Cardiac septum (tissue), 1 donor: ENCODE data around the gene ETV3. TPM values are rescaled to one million over a fixed set of nuclear protein-coding genes. Genes with fewer than 3 reads are reported as not detected.

Source experiments
- DNase-seq: peaks from one replicate; pipeline ENCODE4 v3.0.0-alpha.2; 2020; ENCODE audit warnings: low spot score
- intact Hi-C: fragments of 100-400 bp; cut with DNase I; formaldehyde crosslinking; loops from one replicate; pipeline ENCODE4 v1.14.0; 2022
- total RNA-seq: library from RNA; stranded (reverse); fragmentation: NEBNext Ultra II Directional; extraction: Animal tissue kit (Norgen Biotek cat#: 25700); gene quantifications from one replicate; pipeline ENCODE4 v1.2.1, GENCODE V29; 2021
- donor health status: DM: no; HTN: no; CAD: no.

ETV3 gene
- total RNA-seq, 1 donor from 2014 or later = 19.7 TPM

GRCh38 chr1:157142765-157143423, 4.7 kb upstream of the ETV3 start:
- no peak for DNase-seq
- intact Hi-C loops = no loop called here

GRCh38 chr1:157142201-157142600, 4.0 kb upstream of the ETV3 start:
- DNase-seq = no peak

GRCh38 chr1:157141212-157141855, 3.1 kb upstream of the ETV3 start:
- no peak for DNase-seq
- intact Hi-C loops = no loop called here

More at GRCh38 chr1:157142201-157142600, 4.0 kb upstream of the ETV3 start:
- intact Hi-C loops = no loop called here

GRCh38 chr1:157140063-157140588, 1.9 kb upstream of the ETV3 start:
- intact Hi-C loops = no loop called here

GRCh38 chr1:157139052-157139715, 989 bp upstream of the ETV3 start:
- no peak for DNase-seq
- intact Hi-C loops = no loop called here

More at GRCh38 chr1:157140063-157140588, 1.9 kb upstream of the ETV3 start:
- no peak for DNase-seq

- intact Hi-C loops = no loop called here
- no peak for DNase-seq
Observed at GRCh38 chr1:157137408-157138219, 581 bp downstream of the ETV3 start.

GRCh38 chr1:157137046-157137407, 1.2 kb downstream of the ETV3 start:
- DNase-seq = no peak
- intact Hi-C loops = no loop called here

GRCh38 chr1:157136133-157136532, 2.1 kb downstream of the ETV3 start:
- DNase-seq = no peak
- intact Hi-C loops = no loop called here

- intact Hi-C loops = no loop called here
- DNase-seq = no peak
Observed at GRCh38 chr1:157135646-157136045, 2.5 kb downstream of the ETV3 start.

- DNase-seq = no peak
- intact Hi-C loops = no loop called here
Observed at GRCh38 chr1:157135070-157135469, 3.1 kb downstream of the ETV3 start.

- intact Hi-C loops = no loop called here
- no peak for DNase-seq
Observed at GRCh38 chr1:157134442-157134841, 3.8 kb downstream of the ETV3 start.

- DNase-seq = no peak
- intact Hi-C loops = no loop called here
Observed at GRCh38 chr1:157133426-157133825, 4.8 kb downstream of the ETV3 start.

- intact Hi-C loops = no loop called here
Observed at GRCh38 chr1:157132616-157133167, 5.5 kb downstream of the ETV3 start.

GRCh38 chr1:157132111-157132510, 6.1 kb downstream of the ETV3 start:
- no peak for DNase-seq
- intact Hi-C loops = no loop called here

More at GRCh38 chr1:157132616-157133167, 5.5 kb downstream of the ETV3 start:
- DNase-seq = no peak

- DNase-seq = no peak
- intact Hi-C loops = no loop called here
Observed at GRCh38 chr1:157131281-157131680, 6.9 kb downstream of the ETV3 start.

GRCh38 chr1:157124855-157125254, 13.3 kb downstream of the ETV3 start:
- intact Hi-C loops = no loop called here

GRCh38 chr1:157119448-157119847, 18.7 kb downstream of the ETV3 start:
- intact Hi-C loops = no loop called here
- DNase-seq = no peak

More at GRCh38 chr1:157124855-157125254, 13.3 kb downstream of the ETV3 start:
- no peak for DNase-seq

GRCh38 chr1:157119008-157119407, 19.2 kb downstream of the ETV3 start:
- no peak for DNase-seq
- intact Hi-C loops = no loop called here

- no peak for DNase-seq
- intact Hi-C loops = no loop called here
Observed at GRCh38 chr1:157117527-157118057, 20.6 kb downstream of the ETV3 start.
